Neural crest cell (in vitro differentiated cells): Measurements from ENCODE around the gene KRTAP5-3. TPM values are rescaled to one million over a fixed set of nuclear protein-coding genes. Genes with fewer than 3 reads are reported as not detected.

Experiments used
- DNase-seq: peaks from one replicate; pipeline ENCODE4 v3.0.0; 2021; ENCODE audit warnings: low read depth, mixed read lengths, low spot score
- H3K27ac Mint-ChIP-seq: one replicate; pipeline ENCODE4 v1.8.0; 2021; ENCODE audit warnings: mild to moderate bottlenecking, mixed read lengths; ENCODE audit not compliant: unreplicated experiment
- H3K27me3 Mint-ChIP-seq: 2 replicates; pipeline ENCODE4 v1.8.0; 2021; ENCODE audit warnings: low read depth, mild to moderate bottlenecking, mixed read lengths
- H3K36me3 Mint-ChIP-seq: 2 replicates; pipeline ENCODE4 v1.8.0; 2021; ENCODE audit warnings: low read depth, mild to moderate bottlenecking, mixed read lengths
- H3K4me1 Mint-ChIP-seq: 2 replicates; pipeline ENCODE4 v1.8.0; 2021; ENCODE audit warnings: mixed read lengths
- H3K4me3 Mint-ChIP-seq: one replicate; pipeline ENCODE4 v1.8.0; 2021; ENCODE audit warnings: mild to moderate bottlenecking, mixed read lengths
- H3K9me3 Mint-ChIP-seq: 2 replicates; pipeline ENCODE4 v1.8.0; 2021; ENCODE audit warnings: mixed read lengths
- CTCF ChIP-seq: fragments of 200-600 bp; sonication (generic); conservative IDR thresholded peaks from 2 replicates; pipeline ENCODE4 v1.5.0; 2021; ENCODE audit warnings: antibody characterized with exemption, mild to moderate bottlenecking
- total RNA-seq: library from RNA; stranded (reverse); gene quantifications from 2 replicates; pipeline ENCODE4 v1.2.1, GENCODE V29; 2021

KRTAP5-3 gene
- total RNA-seq, 1 donor from 2014 or later = not detected

GRCh38 chr11:1570001-1570453, 38.2 kb downstream of the KRTAP5-3 start:
- Mint-ChIP-seq H3K27ac (no peak overlapping the region), H3K4me3 (peak overlapping the region; percentile 67), H3K27me3 (peaks cover 39% of the 10 kb centered on the region), H3K36me3 (no peaks in the 10 kb centered on the region), H3K4me1 (no peaks in the 10 kb centered on the region), H3K9me3 (no peaks in the 10 kb centered on the region)
- TF ChIP-seq CTCF = no peak
- DNase-seq = no peak

GRCh38 chr11:1569251-1569780, 38.9 kb downstream of the KRTAP5-3 start:
- DNase-seq = no peak
- H3K36me3 Mint-ChIP-seq = no peaks in the 10 kb centered on the region
- H3K4me1 Mint-ChIP-seq = no peaks in the 10 kb centered on the region
- H3K27ac Mint-ChIP-seq = no peak overlapping the region
- H3K4me3 Mint-ChIP-seq = peak overlapping the region; percentile 49
- peaks cover 35% of the 10 kb centered on the region for H3K27me3 Mint-ChIP-seq
- TF ChIP-seq CTCF = no peak
- H3K9me3 Mint-ChIP-seq = no peaks in the 10 kb centered on the region

- no peaks in the 10 kb centered on the region for H3K36me3 Mint-ChIP-seq
- H3K4me1 Mint-ChIP-seq = no peaks in the 10 kb centered on the region
- H3K27ac Mint-ChIP-seq = no peak overlapping the region
- no peak overlapping the region for H3K4me3 Mint-ChIP-seq
- DNase-seq = no peak
- no peaks in the 10 kb centered on the region for H3K9me3 Mint-ChIP-seq
- H3K27me3 Mint-ChIP-seq = peaks cover 27% of the 10 kb centered on the region
- no peak for TF ChIP-seq CTCF
Observed at GRCh38 chr11:1568441-1568911, 39.8 kb downstream of the KRTAP5-3 start.

GRCh38 chr11:1567721-1568100, 40.6 kb downstream of the KRTAP5-3 start:
- DNase-seq = no peak
- no peak overlapping the region for H3K4me3 Mint-ChIP-seq
- TF ChIP-seq CTCF = no peak
- H3K9me3 Mint-ChIP-seq = no peaks in the 10 kb centered on the region
- no peak overlapping the region for H3K27ac Mint-ChIP-seq
- no peaks in the 10 kb centered on the region for H3K36me3 Mint-ChIP-seq
- H3K27me3 Mint-ChIP-seq = peaks cover 20% of the 10 kb centered on the region
- no peaks in the 10 kb centered on the region for H3K4me1 Mint-ChIP-seq

- no peak for DNase-seq
- no peaks in the 10 kb centered on the region for H3K36me3 Mint-ChIP-seq
- H3K27me3 Mint-ChIP-seq = peaks cover 24% of the 10 kb centered on the region
- H3K27ac Mint-ChIP-seq = no peak overlapping the region
- no peak for TF ChIP-seq CTCF
- H3K9me3 Mint-ChIP-seq = no peaks in the 10 kb centered on the region
- no peaks in the 10 kb centered on the region for H3K4me1 Mint-ChIP-seq
- H3K4me3 Mint-ChIP-seq = no peak overlapping the region
Observed at GRCh38 chr11:1567052-1567720, 41.1 kb downstream of the KRTAP5-3 start.
